MM.1S (cell line): ENCODE measurements around the gene ZNF438.

Experiments
- EZH2 ChIP-seq: fragments of 300-600 bp; sonication (generic); optimal IDR thresholded peaks from 2 replicates; pipeline ENCODE3; 2017; ENCODE audit warnings: low read depth, mild to moderate bottlenecking, antibody characterized with exemption, low read length, mixed read lengths
- EZH2phosphoT487 ChIP-seq: fragments of 300-600 bp; sonication (generic); IDR thresholded peaks from 2 replicates; pipeline ENCODE4 v1.6.1; 2018; ENCODE audit warnings: antibody characterized with exemption, low read length
- TF ChIP-seq, protein P1 (sequence below): fragments of 300-600 bp; sonication (generic); IDR thresholded peaks from 2 replicates; pipeline ENCODE4 v1.5.1; 2016; ENCODE audit warnings: antibody characterized with exemption, low read length, mixed read lengths

GRCh38 chr10:30898964-30899363, 132.7 kb downstream of the ZNF438 start:
- TF ChIP-seq EZH2: no peak
- TF ChIP-seq, protein P1, sequence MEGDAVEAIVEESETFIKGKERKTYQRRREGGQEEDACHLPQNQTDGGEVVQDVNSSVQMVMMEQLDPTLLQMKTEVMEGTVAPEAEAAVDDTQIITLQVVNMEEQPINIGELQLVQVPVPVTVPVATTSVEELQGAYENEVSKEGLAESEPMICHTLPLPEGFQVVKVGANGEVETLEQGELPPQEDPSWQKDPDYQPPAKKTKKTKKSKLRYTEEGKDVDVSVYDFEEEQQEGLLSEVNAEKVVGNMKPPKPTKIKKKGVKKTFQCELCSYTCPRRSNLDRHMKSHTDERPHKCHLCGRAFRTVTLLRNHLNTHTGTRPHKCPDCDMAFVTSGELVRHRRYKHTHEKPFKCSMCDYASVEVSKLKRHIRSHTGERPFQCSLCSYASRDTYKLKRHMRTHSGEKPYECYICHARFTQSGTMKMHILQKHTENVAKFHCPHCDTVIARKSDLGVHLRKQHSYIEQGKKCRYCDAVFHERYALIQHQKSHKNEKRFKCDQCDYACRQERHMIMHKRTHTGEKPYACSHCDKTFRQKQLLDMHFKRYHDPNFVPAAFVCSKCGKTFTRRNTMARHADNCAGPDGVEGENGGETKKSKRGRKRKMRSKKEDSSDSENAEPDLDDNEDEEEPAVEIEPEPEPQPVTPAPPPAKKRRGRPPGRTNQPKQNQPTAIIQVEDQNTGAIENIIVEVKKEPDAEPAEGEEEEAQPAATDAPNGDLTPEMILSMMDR: no peak
- no peak for TF ChIP-seq EZH2phosphoT487
